SW480 (cell line): Measurements from ENCODE around the gene ZNF490.
A peak's percentile ranks its signal among the peaks of the same experiment; 100 is the strongest.
"Not testable (repeated sequence)": the region's sequence is repeated elsewhere in the genome, so short reads cannot be mapped to it uniquely, and the experiment has no call there.

ENCODE experiments used
- DNase-seq: peaks from one replicate; pipeline ENCODE4 v3.0.0-alpha.2; 2016; ENCODE audit warnings: low spot score

Gene ZNF490

DNA sequence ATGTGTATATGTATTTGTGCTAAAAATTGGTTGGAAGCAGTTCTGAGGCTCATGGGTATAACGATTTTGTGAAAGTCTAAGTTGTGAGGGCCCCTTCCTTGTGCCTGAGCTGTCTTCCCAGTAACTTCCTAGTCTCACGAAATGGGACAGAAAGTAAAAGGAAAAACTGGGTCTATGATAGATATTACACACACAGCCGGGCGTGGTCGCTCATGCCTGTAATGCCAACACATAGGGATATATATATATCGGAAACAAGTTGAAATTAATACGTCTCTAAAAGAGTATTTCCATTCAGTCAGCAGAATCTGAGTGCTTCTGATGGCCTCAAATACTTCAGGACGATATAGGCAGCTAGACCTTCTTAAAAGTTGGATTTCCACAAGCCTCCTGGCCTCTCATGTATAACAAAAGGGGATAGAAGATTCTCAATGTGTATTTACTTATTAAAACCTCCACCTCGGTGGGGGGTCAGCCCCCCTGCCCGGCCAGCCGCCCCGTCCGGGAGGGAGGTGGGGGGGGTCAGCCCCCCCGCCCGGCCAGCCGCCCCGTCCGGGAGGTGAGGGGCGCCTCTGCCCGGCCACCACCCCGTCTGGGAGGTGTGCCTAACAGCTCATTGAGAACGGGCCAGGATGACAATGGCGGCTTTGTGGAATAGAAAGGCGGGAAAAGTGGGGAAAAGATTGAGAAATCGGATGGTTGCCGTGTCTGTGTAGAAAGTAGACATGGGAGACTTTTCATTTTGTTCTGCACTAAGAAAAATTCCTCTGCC, 10.8 kb upstream of the ZNF490 start:
- DNase-seq = not testable (repeated sequence)

DNA sequence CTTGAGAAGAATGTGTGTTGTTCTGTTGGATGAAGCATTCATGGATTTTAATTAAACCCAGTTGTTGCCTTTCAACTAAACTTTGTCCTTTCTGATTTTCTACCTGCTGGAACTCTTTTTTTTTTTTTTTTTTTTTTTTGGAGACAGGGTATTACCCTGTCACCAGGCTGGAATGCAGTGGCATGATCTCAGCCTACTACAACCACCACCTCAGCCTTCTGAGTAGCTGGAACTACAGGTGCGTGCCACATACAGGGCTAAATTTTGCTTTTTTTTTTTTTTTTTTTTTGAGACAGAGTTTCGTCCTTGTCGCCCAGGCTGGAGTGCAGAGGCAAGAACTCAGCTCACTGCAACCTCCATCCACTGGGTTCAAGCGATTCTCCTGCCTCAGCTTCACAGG, 7.0 kb upstream of the ZNF490 start:
- no peak for DNase-seq

DNA sequence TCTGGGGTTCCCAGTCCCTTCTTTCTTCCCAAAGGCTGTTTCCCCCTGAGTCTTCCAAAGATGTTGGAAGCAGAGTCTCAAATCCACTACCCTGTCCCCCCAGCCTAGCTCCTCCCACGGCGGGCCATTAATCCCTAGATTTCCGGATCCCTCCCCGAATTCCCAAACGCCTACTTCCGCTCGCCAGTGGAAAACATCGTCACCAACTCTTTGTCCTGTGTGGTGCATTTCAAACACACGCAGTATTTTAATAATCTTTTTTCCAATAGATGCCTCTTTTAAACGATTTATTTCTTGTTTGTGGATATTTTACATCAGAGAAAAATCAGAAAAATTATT, 717 bp upstream of the ZNF490 start:
- peak; percentile 67 for DNase-seq

DNA sequence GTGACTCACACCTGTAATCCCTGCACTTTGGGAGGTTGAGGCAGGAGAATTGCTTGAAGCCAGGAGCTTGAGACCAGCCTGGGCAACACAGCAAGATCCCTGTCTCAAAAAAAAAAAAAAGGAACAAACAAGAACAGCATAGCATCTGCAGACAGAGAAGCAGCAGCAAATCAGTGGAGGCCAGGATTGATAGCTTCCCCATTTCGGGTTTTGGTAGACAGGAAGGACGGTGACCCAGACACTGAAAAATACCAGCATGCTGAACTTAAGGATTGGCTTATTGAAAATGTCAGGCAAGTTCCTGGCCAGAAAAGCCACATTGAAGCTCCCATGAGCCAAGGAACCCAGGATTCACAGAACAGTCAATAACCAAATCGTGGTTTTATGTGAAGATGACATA, 3.0 kb downstream of the ZNF490 start:
- no peak for DNase-seq

DNA sequence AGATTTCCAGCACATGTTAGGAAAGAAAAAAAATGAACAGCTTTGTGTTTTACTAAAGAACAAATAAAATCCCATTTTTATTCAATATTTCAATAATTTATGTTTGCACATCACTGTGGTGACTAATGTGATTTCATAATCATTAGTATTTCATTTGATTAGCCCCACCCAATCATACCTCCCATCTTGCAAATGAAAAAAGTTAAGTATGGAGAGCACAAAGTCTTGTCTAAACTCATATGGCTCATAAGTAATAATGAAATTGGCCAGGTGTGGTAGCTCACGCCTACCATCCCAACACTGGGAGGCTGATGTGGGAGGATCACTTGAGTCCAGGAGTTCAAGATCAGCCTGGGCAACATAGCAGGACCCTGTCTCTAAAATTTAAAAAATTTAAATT, 3.8 kb downstream of the ZNF490 start:
- no peak for DNase-seq

DNA sequence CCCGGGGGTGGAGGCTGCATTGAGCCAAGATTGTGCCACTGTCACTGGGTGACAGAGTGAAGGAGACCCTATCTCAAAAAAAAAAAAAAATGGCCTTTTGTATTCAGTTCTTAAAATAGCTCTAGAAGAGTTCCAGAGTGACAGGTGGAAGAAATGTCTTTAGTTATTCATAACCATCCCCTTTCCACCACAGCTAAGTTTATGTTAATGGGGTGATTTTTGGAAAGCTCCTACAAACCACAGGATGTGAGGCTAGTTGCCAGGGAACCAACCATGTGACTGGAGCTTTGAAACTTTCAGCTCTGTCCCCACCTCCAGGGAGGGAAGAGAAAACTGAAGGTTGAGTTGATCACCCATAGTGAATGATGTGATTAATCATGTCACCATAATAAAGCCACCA, 6.9 kb downstream of the ZNF490 start:
- no peak for DNase-seq

DNA sequence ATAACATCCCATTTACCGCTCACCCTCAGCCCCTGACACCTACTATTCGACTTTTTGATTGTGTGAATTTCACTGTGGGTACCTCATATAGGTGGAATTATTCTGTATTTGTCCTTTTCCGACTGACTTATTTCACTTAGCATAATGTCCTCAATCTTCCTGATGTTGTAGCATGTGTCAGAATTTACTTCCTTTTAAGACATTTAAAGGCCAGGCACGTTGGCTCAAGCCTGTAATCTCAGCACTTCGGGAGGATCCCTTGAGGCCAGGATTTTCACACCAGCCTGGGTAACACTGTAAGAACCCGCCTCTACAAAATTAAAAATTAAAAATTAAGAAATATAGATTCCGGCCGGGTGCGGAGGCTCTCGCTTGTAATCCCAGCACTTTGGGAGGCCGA, 13.0 kb downstream of the ZNF490 start:
- DNase-seq = no peak

DNA sequence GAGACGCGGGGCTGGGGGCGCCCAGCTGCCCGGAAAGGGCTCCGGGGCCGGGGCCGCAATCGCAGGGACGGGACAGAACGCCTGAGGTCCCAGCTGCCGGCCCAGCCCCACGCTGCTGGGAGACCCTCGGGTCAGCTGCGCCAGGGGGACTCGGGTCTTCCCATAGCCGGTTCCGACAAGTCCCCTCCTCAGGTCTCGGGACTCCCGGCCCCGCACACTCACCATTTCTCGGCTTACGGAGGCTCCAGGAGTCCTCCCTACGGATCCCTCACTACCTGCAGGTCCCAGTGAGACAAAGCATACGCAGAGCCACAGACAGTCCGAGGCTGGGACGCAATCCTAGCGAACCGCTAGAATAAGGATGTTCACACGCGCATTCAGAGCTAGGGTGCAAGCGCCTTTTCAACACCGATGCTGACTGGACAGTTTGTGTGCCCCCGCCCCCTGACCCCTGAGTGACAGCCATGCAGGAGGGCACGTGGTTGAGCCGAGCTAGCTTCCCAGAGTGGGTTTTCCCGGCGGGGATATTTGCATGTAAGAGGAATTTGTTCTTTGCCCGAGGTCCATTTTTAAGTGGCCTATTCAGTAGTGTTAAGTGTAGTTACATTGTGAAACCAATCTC, 13.6 kb downstream of the ZNF490 start:
- no peak for DNase-seq

DNA sequence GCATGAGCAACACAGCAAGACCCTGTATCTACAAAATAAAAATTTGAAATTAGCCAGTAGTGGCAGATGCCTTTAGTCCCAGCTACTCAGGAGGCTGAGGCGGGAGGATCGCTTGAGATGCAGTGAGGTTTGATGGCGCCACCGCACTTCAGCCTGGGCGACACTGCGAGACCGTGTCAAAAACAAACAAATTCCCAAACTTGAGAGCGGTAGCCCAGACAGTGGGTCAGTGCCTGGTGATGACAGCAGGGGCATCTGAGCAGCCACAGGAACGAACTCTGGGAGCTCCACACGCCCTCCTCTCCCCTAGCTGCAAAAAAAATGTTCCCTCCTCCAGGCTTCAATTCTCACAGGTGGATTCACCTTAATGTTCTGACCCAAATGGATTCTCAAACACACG, 14.1 kb downstream of the ZNF490 start:
- no peak for DNase-seq

DNA sequence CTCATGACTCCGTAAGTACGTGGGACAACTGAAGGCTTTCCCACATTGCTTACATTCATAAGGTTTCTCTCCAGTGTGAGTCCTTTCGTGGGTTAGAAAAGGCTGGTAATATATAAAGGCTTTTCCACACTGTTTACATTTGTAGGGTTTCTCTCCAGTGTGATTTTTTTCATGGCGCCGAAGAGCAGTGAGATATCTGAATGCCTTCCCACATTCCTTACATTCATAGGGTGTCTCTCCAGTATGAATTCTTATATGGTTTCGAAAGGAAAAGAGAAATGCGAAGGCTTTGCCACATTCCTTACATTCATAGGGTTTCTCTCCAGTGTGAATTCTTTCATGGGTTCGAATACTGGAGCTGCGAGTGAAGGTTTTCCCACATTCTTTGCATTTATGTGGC, 29.5 kb downstream of the ZNF490 start:
- DNase-seq = no peak

DNA sequence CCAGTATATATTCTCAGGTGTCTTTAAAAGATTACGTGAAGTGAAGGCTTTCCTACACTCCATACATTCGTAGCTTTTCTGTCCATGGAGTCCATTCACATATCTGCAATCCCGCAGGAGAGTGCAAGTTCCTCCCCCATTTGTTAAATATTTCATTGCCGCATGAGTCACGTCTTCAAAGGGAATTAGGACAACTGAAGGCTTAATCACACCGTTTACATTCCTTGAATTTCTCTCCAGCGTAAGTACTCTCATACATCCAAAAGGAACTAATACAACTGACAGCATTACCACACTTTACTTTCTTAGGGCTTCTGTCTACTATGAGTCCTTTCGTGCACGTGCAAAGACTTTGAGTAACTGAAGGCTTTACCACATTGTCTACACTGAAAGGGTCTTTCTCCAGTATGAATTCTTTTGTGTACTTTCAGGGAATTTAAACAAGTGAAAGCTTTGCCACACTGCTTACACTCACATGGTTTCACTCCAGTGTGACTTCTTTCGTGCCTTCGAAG, 30.4 kb downstream of the ZNF490 start:
- peak; percentile 72 for DNase-seq

DNA sequence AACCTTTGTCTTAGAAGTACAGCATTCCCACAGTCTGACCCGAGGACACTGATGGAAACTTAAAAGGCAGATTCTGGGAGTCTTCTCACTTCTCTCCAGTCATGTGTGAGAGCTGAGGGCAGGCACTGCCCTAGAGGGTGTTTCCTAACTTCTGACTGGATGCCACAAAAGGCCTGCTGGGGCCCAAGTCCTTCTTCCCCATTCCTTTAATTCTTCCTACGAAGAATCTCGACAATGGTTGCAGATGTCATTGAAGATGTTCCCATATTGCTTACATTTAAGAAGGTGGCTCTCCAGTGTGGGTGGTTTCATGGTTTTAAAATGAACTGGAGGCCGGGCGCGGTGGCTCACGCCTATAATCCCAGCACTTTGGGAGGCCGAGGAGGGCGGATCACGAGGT, 32.0 kb downstream of the ZNF490 start:
- DNase-seq = no peak

DNA sequence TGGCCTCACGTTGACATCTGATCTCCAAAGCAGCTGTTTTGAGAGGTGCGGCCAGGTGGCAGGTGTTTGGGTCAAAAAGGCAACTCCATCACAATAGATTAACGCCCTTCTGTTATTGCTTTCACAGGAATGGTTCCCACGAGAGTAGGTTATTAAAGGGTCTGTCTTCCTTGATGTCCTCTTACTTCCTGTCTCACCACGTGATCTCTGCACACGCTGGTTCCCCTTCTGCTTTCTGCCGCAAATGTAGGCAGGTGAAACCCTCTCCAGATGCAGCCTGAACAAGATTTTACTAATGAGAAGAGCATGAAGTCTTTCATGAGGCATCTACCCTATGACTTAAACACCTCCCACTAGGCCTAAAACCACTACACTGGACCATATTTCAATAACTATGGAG, 36.6 kb downstream of the ZNF490 start:
- DNase-seq = no peak

DNA sequence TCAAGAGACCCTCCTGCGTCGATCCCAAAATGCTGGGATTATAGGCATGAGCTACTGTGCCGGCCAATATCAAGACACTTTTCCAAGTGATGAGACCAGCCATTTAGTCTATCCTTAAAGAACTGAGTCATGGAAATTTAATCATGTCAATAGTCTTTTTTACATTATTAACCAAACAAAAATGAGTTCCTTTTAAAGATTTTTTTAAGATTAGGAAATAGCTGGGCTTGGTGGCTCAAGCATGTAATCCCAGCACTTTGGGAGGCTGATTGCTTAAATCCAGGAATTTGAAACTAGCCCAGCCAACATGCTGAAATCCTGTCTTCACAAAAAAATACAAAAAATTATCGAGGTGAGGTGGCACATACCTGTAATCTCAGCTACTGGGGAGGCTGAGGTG, 42.7 kb downstream of the ZNF490 start:
- DNase-seq = no peak

DNA sequence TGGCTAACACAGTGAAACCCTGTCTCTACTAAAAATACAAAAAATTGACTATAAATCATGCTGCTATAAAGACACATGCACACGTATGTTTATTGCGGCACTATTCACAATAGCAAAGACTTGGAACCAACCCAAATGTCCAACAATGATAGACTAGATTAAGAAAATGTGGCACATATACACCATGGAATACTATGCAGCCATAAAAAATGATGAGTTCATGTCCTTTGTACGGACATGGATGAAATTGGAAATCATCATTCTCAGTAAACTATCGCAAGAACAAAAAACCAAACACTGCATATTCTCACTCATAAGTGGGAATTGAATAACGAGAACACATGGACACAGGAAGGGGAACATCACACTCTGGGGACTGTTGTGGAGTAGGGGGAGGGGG, 44.2 kb downstream of the ZNF490 start:
- DNase-seq = not testable (repeated sequence)

DNA sequence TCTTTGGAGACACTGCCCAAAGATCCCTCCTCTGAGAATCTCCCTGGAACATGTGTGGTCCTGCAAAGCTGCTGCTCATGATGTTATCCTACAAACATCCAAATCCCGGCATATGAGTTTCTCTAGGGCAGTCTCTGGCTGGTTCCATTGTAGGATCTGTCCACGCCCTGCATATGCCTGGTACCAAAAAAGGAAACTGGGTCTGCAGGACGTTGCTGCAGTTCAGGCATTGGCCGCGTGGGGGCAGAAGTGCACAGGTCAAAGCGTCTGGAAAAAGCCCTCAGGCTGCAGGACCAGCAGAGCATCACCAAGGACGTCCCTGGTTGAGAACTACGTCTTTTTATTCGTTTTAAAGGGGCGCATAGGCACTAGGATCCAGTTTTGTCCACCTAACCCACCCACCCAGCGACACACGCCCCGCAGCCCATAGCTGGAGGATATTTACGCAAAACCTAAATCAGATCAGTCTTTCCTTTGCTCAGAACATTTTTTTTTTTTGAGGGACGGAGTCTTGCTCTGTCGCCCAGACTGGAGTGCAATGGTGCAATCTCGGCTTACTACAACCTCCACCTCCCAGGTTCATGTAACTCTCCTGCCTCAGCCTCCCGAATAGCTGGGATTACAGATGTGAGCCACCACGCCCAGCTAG, 46.5 kb downstream of the ZNF490 start:
- DNase-seq = peak; percentile 77

DNA sequence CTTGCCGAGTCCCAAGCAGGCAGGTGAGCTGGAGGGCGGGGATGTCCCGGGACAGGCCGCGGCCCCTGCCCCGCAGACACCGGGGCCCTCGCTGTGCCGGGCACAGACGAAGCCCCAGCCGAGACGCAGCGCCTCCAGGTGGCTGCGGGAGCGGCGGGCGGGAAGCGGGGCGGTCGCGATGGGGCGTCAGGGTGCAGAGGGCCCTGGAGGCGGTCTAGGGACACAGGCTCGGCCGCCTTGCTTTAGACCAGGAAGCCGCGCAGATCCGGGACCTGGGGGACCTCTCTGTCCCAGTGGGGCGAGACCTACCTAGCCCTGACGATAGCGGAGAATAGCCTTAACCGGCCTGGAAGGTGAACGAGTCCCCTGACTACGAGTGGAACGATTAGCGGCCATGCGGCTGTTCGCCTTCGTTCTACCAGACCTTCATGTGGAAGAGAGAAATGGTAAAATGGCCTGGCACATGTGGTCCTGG, 55.1 kb downstream of the ZNF490 start:
- DNase-seq = no peak

DNA sequence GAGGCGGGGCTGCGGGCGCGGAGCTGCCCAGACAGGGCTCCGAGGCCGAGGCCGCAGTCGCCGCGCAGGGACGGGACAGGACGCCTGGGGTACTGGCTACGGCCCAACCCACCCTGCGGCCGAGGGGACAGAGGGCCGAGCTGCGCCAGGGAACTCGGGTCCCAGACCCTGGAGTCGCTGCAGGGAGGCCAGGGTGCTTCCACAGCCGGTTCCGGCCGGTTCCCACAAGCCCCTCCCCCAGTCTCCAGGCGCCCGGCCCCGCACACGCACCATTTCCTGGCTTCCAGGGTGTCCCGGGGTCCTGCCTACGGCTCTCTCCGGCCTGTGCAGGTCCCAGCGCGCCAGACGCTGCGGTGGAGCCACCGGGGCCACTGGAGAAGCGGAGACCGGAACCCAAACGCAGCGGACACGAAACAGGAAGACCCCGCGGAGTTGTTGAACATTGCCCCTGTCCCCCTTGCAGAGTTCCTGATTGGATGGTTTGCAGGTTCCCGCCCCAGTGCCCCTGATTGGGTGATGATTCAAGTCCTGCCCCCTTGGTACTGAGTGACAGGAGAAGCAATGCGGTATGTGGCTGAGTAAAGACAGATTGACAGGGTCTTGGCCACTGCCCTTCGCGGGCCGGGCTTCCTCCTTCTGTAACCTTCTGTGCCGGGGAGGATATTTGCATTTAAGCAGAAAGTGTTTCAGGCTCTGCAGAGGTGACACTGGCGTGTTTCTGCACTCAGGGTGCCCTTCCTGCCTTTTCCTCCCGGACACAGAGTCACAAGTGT, 59.4 kb downstream of the ZNF490 start, which contains the start of gene ZNF564:
TSS of gene ZNF564 (minus strand) at position 423 of the 773 bp plus-strand sequence. CDS start at position 273, 150 bp downstream.
- peak; percentile 100 for DNase-seq

DNA sequence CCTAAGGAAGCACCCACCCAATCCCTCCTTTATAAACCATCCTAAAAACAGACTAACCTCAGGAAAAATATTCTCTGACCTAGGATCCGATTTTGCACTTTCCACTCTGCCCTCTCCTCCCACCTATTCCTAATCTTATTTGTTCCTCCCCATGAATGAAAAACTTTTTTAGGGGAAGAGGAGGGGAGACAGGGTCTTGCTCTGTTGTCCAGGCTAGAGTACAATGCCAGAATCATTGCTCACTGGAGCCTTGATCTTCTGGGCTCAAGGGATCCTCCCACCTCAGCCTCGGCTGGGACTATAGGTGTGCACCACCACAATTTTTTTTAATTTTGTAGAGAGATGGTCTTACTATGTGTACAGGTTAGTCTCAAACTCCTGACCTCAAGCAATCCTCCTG, 63.7 kb downstream of the ZNF490 start:
- DNase-seq = no peak

DNA sequence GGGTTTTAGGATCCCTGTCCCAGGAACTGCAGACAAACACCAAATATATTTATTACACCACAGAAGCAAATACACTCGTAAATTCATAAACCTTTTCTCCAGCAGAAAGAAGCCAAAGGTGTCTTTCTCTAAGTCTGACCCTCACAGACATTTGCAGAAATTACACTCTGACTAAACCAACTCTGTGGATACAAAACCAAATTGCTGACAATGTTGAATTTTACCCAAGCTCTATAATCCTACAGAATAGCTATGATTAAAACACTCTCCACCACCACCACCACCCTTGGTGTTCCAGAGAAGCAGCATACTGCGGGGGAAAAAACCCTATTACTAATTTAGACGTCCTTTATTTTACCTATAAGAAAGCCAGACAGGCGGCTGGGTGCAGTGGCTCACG, 64.5 kb downstream of the ZNF490 start:
- no peak for DNase-seq

DNA sequence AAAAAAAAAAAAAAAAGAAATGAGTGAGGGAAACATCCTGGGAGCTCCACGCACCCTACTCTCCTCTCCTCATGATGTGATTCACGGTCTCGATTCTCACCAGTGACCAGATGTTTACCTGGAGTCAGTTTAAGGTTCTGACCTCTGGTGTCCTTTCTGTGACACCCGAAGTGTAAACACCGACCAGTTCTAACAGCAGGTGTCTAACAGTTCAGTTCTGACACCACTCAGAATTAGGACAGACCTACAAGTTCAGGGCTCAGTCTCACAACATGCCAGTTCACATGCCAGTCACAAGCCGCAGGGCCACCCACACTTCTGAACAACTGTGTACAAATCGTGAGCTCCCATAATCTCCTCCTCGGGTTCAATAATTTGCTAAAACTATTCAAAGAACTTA, 65.3 kb downstream of the ZNF490 start:
- no peak for DNase-seq

DNA sequence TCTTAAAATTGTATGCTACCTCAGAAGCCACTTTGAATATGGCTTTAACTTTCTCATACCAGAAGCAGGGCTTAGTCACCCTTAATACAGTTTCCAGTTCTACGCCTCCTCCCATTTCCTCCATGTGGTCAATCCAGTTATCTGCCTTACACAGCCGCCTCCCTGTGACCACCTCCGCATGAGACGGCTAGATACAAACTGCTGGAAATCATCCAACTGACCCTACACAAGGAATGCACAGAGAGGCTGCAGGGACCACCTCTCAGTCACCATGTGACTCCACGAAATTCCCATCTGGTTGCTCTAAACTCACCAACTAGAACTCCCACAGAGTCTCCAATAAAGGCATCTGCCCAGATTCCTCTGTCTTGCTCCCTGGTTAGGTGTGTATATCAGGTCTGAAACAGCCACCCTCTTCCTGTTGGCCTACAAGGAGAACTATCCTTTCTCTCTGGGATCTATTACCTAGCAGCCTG, 66.2 kb downstream of the ZNF490 start:
- DNase-seq = no peak
